ENCODE data around the gene MLPH. TPM values are rescaled to one million over a fixed set of nuclear protein-coding genes. Genes with fewer than 3 reads are reported as not detected.

Gene MLPH
- total and polyA plus RNA-seq, 4 donors: 0.62 to 29.3 (median 9.4) TPM

- 35% methylated on average over 9 of the region's 15 CpGs for WGBS (ENCODE audit: insufficient coverage)
- Histone ChIP-seq H3K27me3 (ENCODE audit: control insufficient read depth, insufficient read depth, low read length) (no peaks in the 10 kb centered on the region), H3K27ac (ENCODE audit: low read depth, low read length) (peak overlapping the region; percentile 33), H3K4me3 (ENCODE audit: low read depth, low read length) (no peak overlapping the region), H3K36me3 (ENCODE audit: control insufficient read depth, insufficient read depth, low read length) (no peaks in the 10 kb centered on the region), H3K9me3 (ENCODE audit: control insufficient read depth, insufficient read depth, low read length) (no peaks in the 10 kb centered on the region), H3K4me1 (ENCODE audit: control insufficient read depth, insufficient read depth, low read length) (peaks cover 11% of the 10 kb centered on the region)
- peak in 2 of 6 donors; percentile 39 to 53 for DNase-seq (ENCODE audit: low read depth in 4 of 6, low spot score in 6 of 6)
Observed at GRCh38 chr2:237603718-237604362, 116.8 kb downstream of the MLPH start.

DNA sequence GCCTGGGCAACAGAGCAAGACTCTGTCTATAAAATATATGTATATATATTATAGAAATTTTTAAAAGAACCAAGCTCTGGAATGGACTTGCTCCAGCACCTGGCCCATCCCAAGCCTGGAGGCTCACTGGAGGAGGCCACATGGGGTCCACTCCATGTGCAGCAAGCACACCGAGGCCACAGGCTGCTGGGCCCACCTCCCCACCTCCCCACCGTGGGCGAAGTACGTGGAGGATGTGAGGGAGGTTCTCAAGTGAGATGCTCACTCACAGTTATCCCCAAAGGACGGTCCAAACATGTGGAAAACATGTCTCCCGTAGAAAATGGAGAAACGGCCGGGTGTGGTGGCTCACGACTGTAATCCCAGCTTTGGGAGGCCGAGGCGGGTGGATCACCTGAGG lies 117.3 kb downstream of the MLPH start:
- Histone ChIP-seq H3K4me1 (ENCODE audit: control insufficient read depth, insufficient read depth, low read length) (peaks cover 11% of the 10 kb centered on the region), H3K4me3 (ENCODE audit: low read depth, low read length) (no peak overlapping the region), H3K9me3 (ENCODE audit: control insufficient read depth, insufficient read depth, low read length) (no peaks in the 10 kb centered on the region), H3K27ac (ENCODE audit: low read depth, low read length) (no peak overlapping the region), H3K27me3 (ENCODE audit: control insufficient read depth, insufficient read depth, low read length) (no peaks in the 10 kb centered on the region), H3K36me3 (ENCODE audit: control insufficient read depth, insufficient read depth, low read length) (no peaks in the 10 kb centered on the region)
- DNase-seq (ENCODE audit: low read depth in 4 of 6, low spot score in 6 of 6): no peak
- WGBS (ENCODE audit: insufficient coverage): 94% methylated on average over 7 of the region's 11 CpGs

Small RNA genes lying within 50 kb of the gene (small RNA-seq; reads per million reads assigned to genes)
- not detected for gene MIR6811 (ENCODE audit: low replicate concordance)
- gene RNU6-1140P (ENCODE audit: low replicate concordance): 0.08 reads per million

Other genes starting within 250 kb of the MLPH start
- 100 to 1,000 TPM; 245 to 429 TPM for gene COL6A3, start 73.1 kb upstream of the MLPH start, total RNA-seq
- 10 to 100 TPM; 41.3 to 88.4 TPM for gene COL6A3, start 73.1 kb upstream of the MLPH start, polyA plus RNA-seq (ENCODE audit: insufficient read length in 2 of 2)
- not detected for gene PRLH, start 79.3 kb downstream of the MLPH start, total RNA-seq
- gene PRLH, start 79.3 kb downstream of the MLPH start, polyA plus RNA-seq (ENCODE audit: insufficient read length in 2 of 2): not detected
- 1 to 10 TPM; 1.1 to 4.2 TPM for gene RAB17, start 103.5 kb downstream of the MLPH start, total RNA-seq
- 1 to 10 TPM in 1 of 2 donors, under 1 TPM in 1; 0.38 to 2.7 TPM for gene RAB17, start 103.5 kb downstream of the MLPH start, polyA plus RNA-seq (ENCODE audit: insufficient read length in 2 of 2)
- gene LRRFIP1, start 140.3 kb downstream of the MLPH start, total RNA-seq: 10 to 100 TPM; 36.5 to 55.2 TPM
- gene LRRFIP1, start 140.3 kb downstream of the MLPH start, polyA plus RNA-seq (ENCODE audit: insufficient read length in 2 of 2): 10 to 100 TPM; 55.3 to 56.1 TPM